T-helper 17 cell (primary cell): ENCODE measurements around the gene AVPR2. TPM values are rescaled to one million over a fixed set of nuclear protein-coding genes. Genes with fewer than 3 reads are reported as not detected.

Source experiments
- ATAC-seq: fragments of 150-1000 bp; cut with Tn5 transposase; 2 replicates; pipeline ENCODE4 v1.10.0; 2021; ENCODE audit warnings: mild to moderate bottlenecking, moderate library complexity
- DNase-seq, 3 donors: peaks; one replicate each; pipeline versions ENCODE4 v3.0.0 to v3.0.0-alpha.2; 2020 to 2021
- H3K9me3 ChIP-seq: one replicate; pipeline ENCODE4 v1.7.0; 2013; ENCODE audit warnings: low read length, mild to moderate bottlenecking; ENCODE audit not compliant: control insufficient read depth, poor library complexity, severe bottlenecking
- H3K27ac Mint-ChIP-seq: one replicate; pipeline ENCODE4 v1.8.0; 2022; ENCODE audit warnings: mild to moderate bottlenecking, moderate library complexity, mixed read lengths
- H3K27me3 Mint-ChIP-seq: one replicate; pipeline ENCODE4 v1.8.0; 2022; ENCODE audit warnings: mixed read lengths
- H3K36me3 Mint-ChIP-seq: one replicate; pipeline ENCODE4 v1.8.0; 2022; ENCODE audit warnings: low read depth, mixed read lengths
- H3K4me1 Mint-ChIP-seq: one replicate; pipeline ENCODE4 v1.8.0; 2022; ENCODE audit warnings: mild to moderate bottlenecking, mixed read lengths
- H3K4me3 Mint-ChIP-seq: one replicate; pipeline ENCODE4 v1.8.0; 2022; ENCODE audit warnings: mild to moderate bottlenecking, moderate library complexity, mixed read lengths
- total RNA-seq, 4 donors: library from RNA in 2 of 4; stranded (reverse) in 2 of 4; gene quantifications; one replicate each; pipeline ENCODE4 v1.2.3 and lab custom pipeline; 2022 to 2026

AVPR2 gene
- total RNA-seq, 2 donors from 2014 or later: not detected

DNA sequence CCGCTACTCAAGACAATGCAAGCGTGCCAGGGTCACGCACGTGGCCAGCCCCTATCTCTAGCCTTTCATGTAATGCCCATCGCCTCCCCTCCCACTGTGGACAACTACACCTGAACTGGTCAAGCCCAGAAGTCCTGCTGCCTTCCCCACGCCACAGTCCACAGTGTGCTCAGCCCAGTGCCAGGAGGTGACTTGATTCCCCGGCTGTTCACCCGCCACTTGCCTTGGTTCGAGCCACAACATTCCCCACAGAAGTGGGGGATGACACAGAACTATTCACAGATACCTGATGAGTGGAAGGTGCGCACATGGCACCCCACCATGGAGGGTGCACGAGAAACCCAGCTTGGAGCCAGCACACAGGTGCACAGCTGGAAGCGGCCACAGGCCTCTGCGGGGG lies 14.8 kb downstream of the AVPR2 start:
- H3K27ac Mint-ChIP-seq: peak overlapping the region; percentile 1
- DNase-seq (no peak), ATAC-seq (no peak)
- no peak overlapping the region for H3K4me3 Mint-ChIP-seq
- H3K36me3 Mint-ChIP-seq: peaks cover 2% of the 10 kb centered on the region
- H3K27me3 Mint-ChIP-seq: no peaks in the 10 kb centered on the region
- H3K4me1 Mint-ChIP-seq: peaks cover 17% of the 10 kb centered on the region
- no peaks in the 10 kb centered on the region for H3K9me3 ChIP-seq

DNA sequence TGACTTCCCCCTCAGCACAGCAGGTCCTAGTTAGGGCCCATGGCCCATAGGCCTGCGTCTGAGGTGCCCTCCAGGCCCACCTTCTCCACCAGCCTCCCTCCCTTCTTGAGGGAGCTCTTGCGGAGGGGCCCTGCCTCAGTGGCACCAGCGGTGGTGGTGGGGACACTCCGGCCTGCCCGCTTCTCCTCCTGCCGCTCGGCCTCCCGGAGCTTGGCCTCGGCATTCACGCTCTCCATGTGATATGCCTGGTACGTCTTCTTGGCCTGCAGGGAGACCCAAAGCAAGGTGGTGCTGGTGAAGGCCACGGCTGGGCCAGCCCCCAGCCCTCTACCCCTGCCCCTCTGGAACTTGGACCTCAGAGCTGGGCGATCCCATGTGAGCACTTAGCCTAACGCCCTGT lies 16.1 kb downstream of the AVPR2 start:
- H3K9me3 ChIP-seq: no peaks in the 10 kb centered on the region
- ATAC-seq (no peak), DNase-seq (no peak)
- Mint-ChIP-seq H3K4me1 (peaks cover 22% of the 10 kb centered on the region), H3K27ac (no peak overlapping the region), H3K27me3 (no peaks in the 10 kb centered on the region), H3K4me3 (no peak overlapping the region), H3K36me3 (peaks cover 2% of the 10 kb centered on the region)

DNA sequence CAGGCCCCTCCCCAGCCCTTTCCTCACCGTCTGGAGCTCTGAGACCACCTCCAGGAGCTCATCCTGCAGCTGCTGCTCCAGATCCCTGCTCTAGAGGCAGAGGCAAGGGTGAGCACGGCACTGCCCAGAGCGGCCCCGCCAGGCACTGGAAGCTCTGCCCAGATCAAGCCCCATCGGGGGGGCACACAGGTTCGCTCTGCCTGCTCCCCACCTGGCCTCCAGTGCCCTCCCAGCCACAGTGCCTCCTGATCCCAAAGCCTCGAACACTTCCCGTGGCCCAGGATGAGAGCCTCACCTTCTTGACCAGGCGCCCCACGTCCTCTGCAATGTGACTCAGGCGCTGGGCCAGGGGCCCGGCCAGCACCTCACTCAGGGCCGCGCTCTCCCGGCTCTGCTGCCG lies 16.6 kb downstream of the AVPR2 start:
- no peaks in the 10 kb centered on the region for H3K36me3 Mint-ChIP-seq

DNA sequence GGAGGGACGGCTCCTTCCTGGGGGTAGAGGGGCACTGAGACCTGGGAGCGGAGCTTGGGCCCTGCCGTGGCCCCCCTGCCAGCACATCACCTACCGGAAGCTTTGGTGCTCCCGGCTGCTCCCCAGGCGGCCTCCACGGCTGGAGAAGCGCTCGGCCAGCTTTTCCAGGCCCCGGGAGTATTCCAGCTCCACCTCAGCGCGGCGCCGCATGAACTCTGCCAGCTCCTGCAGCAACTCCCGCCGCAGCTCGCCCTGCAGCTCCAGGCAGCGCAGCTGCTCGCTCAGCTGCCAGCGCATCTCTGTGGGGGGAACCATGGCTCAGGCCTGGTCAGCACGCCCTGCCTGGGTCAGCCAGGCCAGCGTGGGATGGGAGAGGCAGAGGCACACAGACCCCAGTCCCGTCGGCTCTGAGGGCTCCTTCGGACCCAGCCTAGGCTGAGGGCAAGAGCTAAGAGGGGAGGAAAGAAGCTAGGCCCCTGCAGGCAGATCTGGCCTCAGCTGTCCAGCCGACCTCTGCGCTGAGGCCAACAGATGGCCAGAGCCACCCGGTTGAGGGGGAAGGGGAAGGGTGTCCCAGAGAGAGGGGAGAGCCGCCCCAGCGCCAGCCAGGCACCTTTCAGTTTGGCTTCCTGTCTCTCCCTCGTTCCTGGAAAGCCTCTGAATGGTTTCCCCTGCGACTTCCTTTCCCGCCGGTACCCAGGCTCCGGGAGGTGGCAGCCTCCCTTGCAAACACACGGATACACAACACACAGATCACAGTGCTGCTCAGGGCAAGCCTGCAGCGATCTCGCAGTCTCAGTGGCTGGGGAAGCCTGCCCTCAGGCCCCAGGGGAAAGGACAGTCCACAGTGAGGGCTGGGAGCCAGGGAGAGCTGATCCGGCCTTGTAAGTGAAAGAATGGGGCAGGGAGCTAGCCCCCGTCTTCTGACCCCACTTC lies 17.3 kb downstream of the AVPR2 start:
- Mint-ChIP-seq H3K4me3 (peak overlapping the region; percentile 92), H3K36me3 (no peaks in the 10 kb centered on the region), H3K27me3 (no peaks in the 10 kb centered on the region), H3K27ac (no peak overlapping the region), H3K4me1 (peaks cover 17% of the 10 kb centered on the region)
- no peak for ATAC-seq
- no peak for DNase-seq
- no peaks in the 10 kb centered on the region for H3K9me3 ChIP-seq

More for the DNA sequence above, 16.6 kb downstream of the AVPR2 start:
- no peak for ATAC-seq
- H3K4me3 Mint-ChIP-seq: no peak overlapping the region
- H3K4me1 Mint-ChIP-seq: peaks cover 19% of the 10 kb centered on the region
- no peak overlapping the region for H3K27ac Mint-ChIP-seq
- H3K27me3 Mint-ChIP-seq: no peaks in the 10 kb centered on the region
- no peaks in the 10 kb centered on the region for H3K9me3 ChIP-seq
- DNase-seq: no peak

DNA sequence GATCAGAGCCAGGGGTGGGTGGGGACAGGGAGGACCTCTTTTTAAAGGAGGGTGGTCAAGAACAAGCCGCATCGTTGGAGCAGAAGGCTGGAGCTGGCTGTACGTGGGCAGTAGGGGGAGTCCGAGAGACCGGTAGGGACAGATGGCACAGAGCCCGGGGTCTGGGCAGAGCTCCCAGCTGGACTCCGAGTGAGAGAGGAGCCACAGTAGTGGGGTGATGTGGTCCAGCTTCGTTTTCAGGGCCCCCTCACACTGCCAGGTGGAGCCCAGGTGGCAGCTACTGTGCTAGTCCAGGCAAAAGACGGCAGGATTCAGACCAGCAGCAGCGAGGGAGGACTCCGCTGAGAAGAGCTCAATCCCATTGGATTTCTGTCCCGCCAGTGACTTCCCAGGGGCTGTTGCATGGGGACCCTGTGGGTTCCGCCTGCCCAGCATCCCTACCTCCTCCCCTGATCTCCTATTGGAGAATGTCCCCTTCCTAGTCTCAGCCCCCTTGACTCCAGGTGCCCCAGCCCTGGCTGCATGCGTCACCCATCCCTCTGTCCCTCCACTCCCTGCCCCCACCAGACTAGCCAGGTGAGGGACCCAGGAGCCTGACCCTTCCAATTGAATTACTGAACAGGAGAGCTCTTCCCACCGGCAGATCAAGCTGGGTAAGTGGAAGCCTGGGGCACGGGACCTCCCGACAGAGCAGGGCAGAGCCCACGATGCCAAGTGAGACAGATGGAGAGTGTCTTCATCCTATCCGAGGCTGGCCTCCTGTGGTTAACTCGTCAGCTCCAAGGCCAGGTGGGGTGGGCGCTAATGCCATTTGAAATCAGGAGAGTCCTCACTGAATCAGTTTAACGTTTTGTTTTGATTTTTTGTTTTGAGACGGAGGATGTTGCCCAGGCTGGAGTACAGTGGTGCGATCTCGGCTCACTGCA lies 18.7 kb downstream of the AVPR2 start:
- peak overlapping the region; percentile 92 for H3K4me3 Mint-ChIP-seq
- ATAC-seq (no peak), DNase-seq (no peak)
- peak overlapping the region; percentile 90 for H3K27ac Mint-ChIP-seq
- peaks cover 19% of the 10 kb centered on the region for H3K4me1 Mint-ChIP-seq
- H3K36me3 Mint-ChIP-seq: no peaks in the 10 kb centered on the region
- H3K27me3 Mint-ChIP-seq: no peaks in the 10 kb centered on the region
- no peaks in the 10 kb centered on the region for H3K9me3 ChIP-seq

DNA sequence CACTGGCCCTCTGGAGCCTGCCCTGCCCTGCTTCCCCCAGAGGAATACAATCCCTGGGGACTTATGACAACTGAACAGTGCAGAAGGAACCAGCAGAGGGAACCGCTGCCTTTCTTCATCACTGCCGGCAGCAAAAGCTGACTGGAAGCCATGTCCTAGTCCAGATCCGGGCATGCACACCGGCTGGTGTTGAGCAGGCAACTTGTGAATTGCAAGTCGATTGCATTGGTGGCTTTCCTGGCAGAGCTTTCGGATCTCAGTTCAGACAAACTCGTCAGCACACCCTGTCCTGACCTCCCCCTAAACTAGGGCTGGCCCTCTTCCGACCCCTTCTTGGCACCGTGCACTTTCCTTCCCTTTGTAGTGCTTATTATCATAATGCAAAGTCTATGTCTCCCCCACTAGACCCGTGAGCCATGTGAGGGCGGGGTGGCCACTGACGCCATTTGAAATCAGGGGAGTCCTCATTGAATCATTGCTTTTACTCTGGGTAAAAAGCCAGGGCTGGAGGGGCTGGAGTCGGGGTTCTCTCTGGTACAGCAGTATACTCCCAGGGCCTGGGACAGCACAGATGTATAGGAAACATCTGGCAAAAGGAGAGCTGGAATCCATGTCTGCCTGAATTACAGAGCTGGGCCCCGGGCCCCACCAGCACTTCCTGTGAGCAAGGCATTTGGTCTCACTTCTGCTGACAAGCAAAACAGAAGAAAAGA lies 19.8 kb downstream of the AVPR2 start:
- Mint-ChIP-seq H3K27me3 (no peaks in the 10 kb centered on the region), H3K36me3 (no peaks in the 10 kb centered on the region), H3K4me3 (peak overlapping the region; percentile 92), H3K27ac (peak overlapping the region; percentile 90), H3K4me1 (peaks cover 22% of the 10 kb centered on the region)
- ATAC-seq (no peak), DNase-seq (peak in 2 of 3 donors; percentile 25 to 38)
- no peaks in the 10 kb centered on the region for H3K9me3 ChIP-seq

DNA sequence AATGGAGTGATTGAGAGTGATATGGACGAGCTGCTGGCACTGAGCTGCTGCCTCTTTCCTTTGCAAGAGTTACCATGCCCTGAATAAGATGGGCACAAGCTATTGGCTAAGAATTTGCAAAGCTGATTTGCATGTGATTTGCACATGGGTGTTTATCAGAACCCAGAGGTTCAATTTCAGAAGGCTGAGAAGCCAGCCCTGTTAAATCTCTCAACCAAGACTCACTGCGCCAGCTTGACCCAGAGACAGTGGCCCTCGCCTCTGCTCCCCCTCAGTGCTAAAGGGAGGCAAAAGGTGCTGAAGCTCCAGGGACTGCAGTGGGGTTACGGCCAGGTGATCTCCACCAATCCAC lies 20.9 kb downstream of the AVPR2 start:
- DNase-seq: no peak
- no peak for ATAC-seq
- Mint-ChIP-seq H3K27ac (peak overlapping the region; percentile 90), H3K27me3 (no peaks in the 10 kb centered on the region), H3K4me3 (peak overlapping the region; percentile 92), H3K36me3 (no peaks in the 10 kb centered on the region), H3K4me1 (peaks cover 19% of the 10 kb centered on the region)
- H3K9me3 ChIP-seq: no peaks in the 10 kb centered on the region

DNA sequence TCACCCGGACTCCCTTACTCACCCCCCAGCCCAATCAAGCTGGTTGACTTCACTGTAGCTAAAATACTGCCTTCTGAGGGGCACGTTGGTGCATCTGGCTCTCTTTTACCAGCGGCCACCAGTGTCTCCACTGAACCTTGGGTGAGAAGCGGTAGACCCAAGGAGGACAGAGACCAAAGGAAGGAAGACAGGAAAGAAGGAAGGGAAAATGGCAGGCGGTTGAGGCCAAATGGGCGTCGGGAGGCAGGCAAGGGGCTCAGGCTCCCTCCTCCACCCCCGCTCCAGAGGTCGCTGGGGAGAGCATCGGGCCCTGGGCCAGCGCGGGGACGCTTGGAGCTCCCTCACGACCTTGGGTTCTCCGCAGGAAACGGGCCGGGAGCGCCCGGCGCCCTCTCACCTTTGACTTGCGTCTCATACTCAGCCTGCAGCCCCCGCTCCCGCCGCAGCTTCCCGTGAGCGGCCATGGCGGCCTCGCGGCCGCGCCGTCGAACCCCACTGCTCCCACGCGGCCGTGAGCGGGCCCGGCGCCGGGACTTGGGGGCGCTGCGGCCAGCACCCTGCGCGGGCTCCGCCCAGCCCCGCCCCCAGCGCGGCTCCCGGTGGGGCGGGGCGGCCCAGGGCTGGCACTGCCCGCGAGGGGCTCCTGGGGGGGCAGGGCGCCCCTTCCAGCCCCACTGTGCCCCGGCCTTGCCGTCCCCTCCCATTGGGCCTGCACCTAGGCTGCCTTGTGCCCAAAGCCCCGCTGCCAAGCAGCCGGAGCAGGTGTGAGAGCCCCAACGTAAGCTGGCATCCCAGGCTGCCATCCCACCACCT lies 21.5 kb downstream of the AVPR2 start, which contains the start of gene ARHGAP4:
ARHGAP4 (minus strand) TSS at position 526 of the 813 bp plus-strand sequence; CDS start at position 464, 62 bp downstream.
- Mint-ChIP-seq H3K27me3 (no peaks in the 10 kb centered on the region), H3K27ac (peak within 1 kb of the TSS; percentile 95), H3K36me3 (no peaks in the 10 kb centered on the region), H3K4me3 (peak within 1 kb of the TSS; percentile 92), H3K4me1 (peaks cover 19% of the 10 kb centered on the region)
- H3K9me3 ChIP-seq: no peaks in the 10 kb centered on the region
- ATAC-seq: no peak
- peak in 2 of 3 donors; percentile 29 to 36 for DNase-seq

DNA sequence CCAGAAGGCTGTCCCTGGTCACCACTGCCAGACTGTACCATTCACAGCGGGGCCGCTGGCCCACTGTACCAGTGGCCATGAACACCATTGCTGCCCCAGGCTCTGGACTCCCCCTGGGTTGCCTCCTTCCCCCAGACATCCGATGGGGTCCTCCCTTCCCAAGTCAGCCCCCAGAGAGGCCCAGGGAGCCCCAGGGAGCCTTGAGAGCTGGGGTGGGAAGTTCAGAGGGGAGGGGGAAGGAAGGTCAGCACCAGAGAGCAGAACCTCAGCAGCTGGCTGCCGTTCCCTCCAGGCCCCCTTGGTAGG lies 22.0 kb downstream of the AVPR2 start:
- ATAC-seq (no peak), DNase-seq (no peak)
- Mint-ChIP-seq H3K4me1 (peaks cover 21% of the 10 kb centered on the region), H3K27me3 (no peaks in the 10 kb centered on the region), H3K27ac (peak overlapping the region; percentile 95), H3K4me3 (peak overlapping the region; percentile 92), H3K36me3 (no peaks in the 10 kb centered on the region)
- H3K9me3 ChIP-seq: no peaks in the 10 kb centered on the region

DNA sequence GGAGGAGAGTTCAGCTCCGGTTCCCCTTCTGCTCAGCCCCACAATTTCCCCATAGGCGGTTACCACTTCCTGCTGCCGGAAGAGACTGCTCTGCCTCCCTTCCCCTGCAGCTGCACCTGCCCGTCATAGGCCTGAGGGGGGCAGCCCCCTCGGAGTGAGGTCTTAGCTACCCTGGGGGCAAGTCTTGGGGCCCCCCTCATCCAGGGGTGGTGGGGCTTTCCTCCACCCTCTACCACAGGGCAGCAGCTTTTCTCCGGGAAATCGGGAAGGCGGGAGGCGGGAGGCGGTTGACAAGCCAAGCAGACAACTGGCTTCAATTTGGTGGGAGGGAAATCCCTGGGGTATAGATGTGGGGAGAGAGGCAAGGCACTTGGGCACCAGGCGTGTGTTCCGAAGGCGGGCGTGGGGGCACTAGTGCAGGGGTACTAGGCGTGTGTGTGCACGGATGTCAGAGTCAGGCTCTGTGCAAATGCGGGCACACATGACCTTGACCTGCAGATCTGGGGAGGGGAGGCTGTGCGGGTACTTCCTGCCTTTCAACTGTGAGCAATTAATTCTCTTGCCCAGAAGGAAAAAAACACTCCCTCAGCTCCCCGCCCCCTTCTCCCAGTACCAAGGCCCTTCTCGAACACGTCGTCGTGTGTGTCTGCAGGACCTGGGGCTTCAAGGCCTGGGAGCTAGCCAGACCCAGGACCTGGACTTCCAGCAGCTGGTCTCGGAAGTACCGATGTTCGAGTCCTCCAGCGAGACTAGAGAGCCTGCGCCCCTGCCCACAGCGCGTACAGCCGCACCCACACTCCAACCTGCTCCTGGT lies 22.6 kb downstream of the AVPR2 start:
- H3K27me3 Mint-ChIP-seq: no peaks in the 10 kb centered on the region
- no peaks in the 10 kb centered on the region for H3K36me3 Mint-ChIP-seq
- H3K27ac Mint-ChIP-seq: peak overlapping the region; percentile 95
- DNase-seq (peak; percentile 62 to 73 (median 64)), ATAC-seq (peak; percentile 60)
- H3K4me1 Mint-ChIP-seq: peaks cover 23% of the 10 kb centered on the region
- H3K4me3 Mint-ChIP-seq: peak overlapping the region; percentile 92
- no peaks in the 10 kb centered on the region for H3K9me3 ChIP-seq

DNA sequence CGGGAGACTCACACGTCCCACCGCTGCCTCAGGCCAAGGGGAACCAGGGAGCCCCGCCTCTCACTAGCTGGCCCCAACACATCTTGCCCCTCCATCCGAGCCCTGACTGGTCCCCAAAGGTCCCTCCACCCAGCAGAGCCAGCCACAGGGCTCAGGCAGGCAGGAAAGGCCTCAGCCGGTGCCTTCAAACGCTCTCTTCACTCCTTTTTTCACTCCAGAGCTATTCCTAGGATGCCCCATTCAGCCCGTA lies 23.1 kb downstream of the AVPR2 start:
- Mint-ChIP-seq H3K4me3 (peak overlapping the region; percentile 92), H3K27me3 (no peaks in the 10 kb centered on the region), H3K36me3 (no peaks in the 10 kb centered on the region), H3K27ac (peak overlapping the region; percentile 95), H3K4me1 (peaks cover 21% of the 10 kb centered on the region)
- H3K9me3 ChIP-seq: no peaks in the 10 kb centered on the region
- ATAC-seq: no peak
- DNase-seq: no peak
